ENCODE measurements around the gene HPRT1. TPM values are rescaled to one million over a fixed set of nuclear protein-coding genes. Genes with fewer than 3 reads are reported as not detected.

The HPRT1 gene
- total and polyA plus RNA-seq, 2 experiments from 2014 or later = 6.5 to 14.0 TPM

DNA sequence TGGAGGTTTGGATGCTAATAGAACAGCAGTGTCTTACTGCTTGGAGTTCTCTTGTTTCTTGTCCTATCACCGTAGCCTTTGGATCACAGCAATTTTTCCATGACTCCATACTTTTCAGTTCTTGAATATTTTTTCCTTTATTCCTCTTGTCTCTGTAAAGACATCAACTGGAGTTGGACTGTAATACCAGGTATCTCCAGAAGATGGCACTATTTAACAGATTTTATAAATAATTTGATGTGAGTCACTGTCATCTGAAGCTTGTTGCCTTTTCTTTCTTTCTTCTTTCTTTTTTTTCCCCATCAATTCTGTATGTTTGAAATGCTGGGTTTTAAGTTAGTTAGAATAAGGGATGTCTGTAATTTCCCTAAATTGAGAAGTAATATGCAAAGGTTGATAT lies 24.1 kb downstream of the HPRT1 start:
- no peaks in the 10 kb centered on the region for H3K4me1 ChIP-seq (ENCODE audit: insufficient read depth)
- H3K27me3 ChIP-seq = no peaks in the 10 kb centered on the region
- WGBS (ENCODE audit: low lambda C conversion rate, missing lambda C conversion rate) = 92% methylated on average over 1 of the region's 1 CpG
- no peaks in the 10 kb centered on the region for H3K9me2 ChIP-seq (replicated peaks; ENCODE audit: insufficient read depth)
- peak; percentile 50 for DNase-seq (ENCODE audit: low spot score)
- no peaks in the 10 kb centered on the region for H3K36me3 ChIP-seq (replicated peaks; ENCODE audit: insufficient read depth, low read depth)
- no peak overlapping the region for H3K4me2 ChIP-seq
- no peak overlapping the region for H2AFZ ChIP-seq
- H4K20me1 ChIP-seq (ENCODE audit: insufficient read depth, poor library complexity, severe bottlenecking) = no peaks in the 10 kb centered on the region
- no peaks in the 10 kb centered on the region for H3K9me3 ChIP-seq (ENCODE audit: low read depth)
- H3K79me2 ChIP-seq = no peaks in the 10 kb centered on the region
- TF ChIP-seq EZH2 (IDR thresholded peaks at IDR 0.05; ENCODE audit: borderline replicate concordance) = no peak
- no peak for TF ChIP-seq EZH2phosphoT487 (IDR thresholded peaks at IDR 0.05; ENCODE audit: low read depth, severe bottlenecking, unreplicated experiment)
- peak; percentile 61 for TF ChIP-seq CTCF (IDR thresholded peaks at IDR 0.05; ENCODE audit: poor library complexity)
- H3K27ac ChIP-seq = no peak overlapping the region
- H3K4me3 ChIP-seq = no peak overlapping the region

GRCh38 chrX:134501941-134502340 lies 42.0 kb downstream of the HPRT1 start:
- H3K27ac ChIP-seq = no peak overlapping the region
- 72% methylated on average over 2 of the region's 2 CpGs for WGBS (ENCODE audit: low lambda C conversion rate, missing lambda C conversion rate)

DNA sequence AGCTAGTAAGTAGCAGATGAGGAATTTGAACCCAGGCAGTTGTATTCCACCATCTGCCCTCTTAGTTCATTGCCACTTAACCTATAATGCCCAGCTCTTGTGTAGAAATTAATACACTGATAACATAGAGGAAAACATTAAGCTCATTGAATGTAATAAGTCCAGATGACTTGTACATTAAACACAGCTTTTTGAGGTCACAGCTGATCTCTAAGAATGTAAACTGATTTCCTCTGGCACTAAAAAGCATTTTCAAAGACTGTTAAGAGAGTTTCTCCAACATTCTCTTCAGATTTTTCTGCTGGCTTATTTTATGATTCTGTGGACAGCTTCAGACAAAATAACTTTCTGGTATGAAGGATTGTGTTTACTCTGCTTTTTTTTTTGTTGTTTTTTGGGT lies 42.7 kb downstream of the HPRT1 start:
- no peak for TF ChIP-seq CTCF (IDR thresholded peaks at IDR 0.05; ENCODE audit: poor library complexity)
- TF ChIP-seq EZH2phosphoT487 (IDR thresholded peaks at IDR 0.05; ENCODE audit: low read depth, severe bottlenecking, unreplicated experiment) = no peak
- no peak for TF ChIP-seq EZH2 (IDR thresholded peaks at IDR 0.05; ENCODE audit: borderline replicate concordance)
- Histone ChIP-seq H3K27me3 (no peaks in the 10 kb centered on the region), H3K79me2 (no peaks in the 10 kb centered on the region), H2AFZ (no peak overlapping the region), H3K4me1 (ENCODE audit: insufficient read depth) (no peaks in the 10 kb centered on the region), H3K9me2 (replicated peaks; ENCODE audit: insufficient read depth) (no peaks in the 10 kb centered on the region), H3K4me2 (no peak overlapping the region), H4K20me1 (ENCODE audit: insufficient read depth, poor library complexity, severe bottlenecking) (no peaks in the 10 kb centered on the region), H3K9me3 (ENCODE audit: low read depth) (no peaks in the 10 kb centered on the region), H3K27ac (no peak overlapping the region), H3K4me3 (no peak overlapping the region), H3K36me3 (replicated peaks; ENCODE audit: insufficient read depth, low read depth) (no peaks in the 10 kb centered on the region)
- no peak for DNase-seq (ENCODE audit: low spot score)

More at GRCh38 chrX:134501941-134502340, 42.0 kb downstream of the HPRT1 start:
- H3K4me2 ChIP-seq = no peak overlapping the region
- DNase-seq (ENCODE audit: low spot score) = no peak
- no peaks in the 10 kb centered on the region for H3K9me2 ChIP-seq (replicated peaks; ENCODE audit: insufficient read depth)
- H3K4me3 ChIP-seq = no peak overlapping the region
- no peaks in the 10 kb centered on the region for H3K27me3 ChIP-seq
- no peaks in the 10 kb centered on the region for H3K79me2 ChIP-seq
- H3K9me3 ChIP-seq (ENCODE audit: low read depth) = no peaks in the 10 kb centered on the region
- TF ChIP-seq CTCF (IDR thresholded peaks at IDR 0.05; ENCODE audit: poor library complexity) (no peak), EZH2phosphoT487 (IDR thresholded peaks at IDR 0.05; ENCODE audit: low read depth, severe bottlenecking, unreplicated experiment) (no peak), EZH2 (IDR thresholded peaks at IDR 0.05; ENCODE audit: borderline replicate concordance) (no peak)
- H2AFZ ChIP-seq = no peak overlapping the region
- no peaks in the 10 kb centered on the region for H3K4me1 ChIP-seq (ENCODE audit: insufficient read depth)
- H3K36me3 ChIP-seq (replicated peaks; ENCODE audit: insufficient read depth, low read depth) = no peaks in the 10 kb centered on the region
- H4K20me1 ChIP-seq (ENCODE audit: insufficient read depth, poor library complexity, severe bottlenecking) = no peaks in the 10 kb centered on the region

DNA sequence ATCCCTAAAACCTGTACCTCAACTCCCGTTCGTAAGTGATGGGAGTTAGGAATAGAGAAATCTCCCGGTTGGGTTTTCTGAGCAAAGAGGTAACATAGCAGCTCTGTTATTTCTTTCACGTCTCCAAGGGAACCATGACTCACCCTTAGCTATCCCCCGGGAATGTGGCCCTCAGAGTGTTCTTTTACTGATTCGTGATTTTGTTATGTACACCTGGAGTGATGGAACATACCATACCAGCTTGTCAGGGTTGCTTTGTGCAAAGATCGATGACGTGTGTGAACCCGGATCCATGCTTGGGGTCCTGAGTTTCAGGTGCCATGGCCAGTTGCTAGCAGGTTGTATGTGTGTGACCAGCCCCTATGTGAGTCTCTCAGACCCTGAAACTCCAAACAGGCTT lies 52.6 kb downstream of the HPRT1 start:
- Histone ChIP-seq H3K9me2 (replicated peaks; ENCODE audit: insufficient read depth) (no peaks in the 10 kb centered on the region), H4K20me1 (ENCODE audit: insufficient read depth, poor library complexity, severe bottlenecking) (no peaks in the 10 kb centered on the region), H3K4me3 (no peak overlapping the region), H3K4me2 (no peak overlapping the region), H3K36me3 (replicated peaks; ENCODE audit: insufficient read depth, low read depth) (no peaks in the 10 kb centered on the region), H3K27me3 (no peaks in the 10 kb centered on the region), H3K4me1 (ENCODE audit: insufficient read depth) (no peaks in the 10 kb centered on the region), H3K9me3 (ENCODE audit: low read depth) (no peaks in the 10 kb centered on the region), H3K27ac (no peak overlapping the region), H2AFZ (no peak overlapping the region), H3K79me2 (no peaks in the 10 kb centered on the region)
- TF ChIP-seq EZH2phosphoT487 (IDR thresholded peaks at IDR 0.05; ENCODE audit: low read depth, severe bottlenecking, unreplicated experiment) = no peak
- TF ChIP-seq CTCF (IDR thresholded peaks at IDR 0.05; ENCODE audit: poor library complexity) = no peak
- no peak for TF ChIP-seq EZH2 (IDR thresholded peaks at IDR 0.05; ENCODE audit: borderline replicate concordance)
- WGBS (ENCODE audit: low lambda C conversion rate, missing lambda C conversion rate) = 65% methylated on average over 9 of the region's 9 CpGs
- peak; percentile 43 for DNase-seq (ENCODE audit: low spot score)
